ENCODE measurements around the gene PRDM5. TPM values are rescaled to one million over a fixed set of nuclear protein-coding genes. Genes with fewer than 3 reads are reported as not detected.

Gene PRDM5
- total RNA-seq, 4 donors from 2014 or later, result 17.7 to 49.9 (median 44.6) TPM

GRCh38 chr4:120839974-120840751 is 82.4 kb downstream of the PRDM5 start:
- TF ChIP-seq POLR2A (IDR thresholded peaks at IDR 0.05) (no peak), CTCF (IDR thresholded peaks at IDR 0.05) (no peak)
- no peaks in the 10 kb centered on the region for H3K36me3 ChIP-seq
- intact Hi-C loops (cut with DNase I), result no loop called here
- H3K27me3 ChIP-seq, result no peaks in the 10 kb centered on the region
- no peak overlapping the region for H3K4me3 ChIP-seq (replicated peaks in 1 of 3)
- WGBS, 2 donors, result 92 to 100% methylated on average over 5 to 13 of the region's 18 CpGs
- H3K27ac ChIP-seq, result no peak overlapping the region
- DNase-seq, result no peak
- peaks cover 6 to 15% of the 10 kb centered on the region in 2 donors for H3K4me1 ChIP-seq
- H3K9me3 ChIP-seq, result no peaks in the 10 kb centered on the region

GRCh38 chr4:120839334-120839973 is 83.1 kb downstream of the PRDM5 start:
- 85 to 100% methylated on average over 2 to 4 of the region's 8 CpGs for WGBS, 2 donors
- Histone ChIP-seq H3K27ac (no peak overlapping the region), H3K9me3 (no peaks in the 10 kb centered on the region), H3K36me3 (no peaks in the 10 kb centered on the region), H3K4me1 (peaks cover 6 to 12% of the 10 kb centered on the region in 2 donors), H3K27me3 (no peaks in the 10 kb centered on the region), H3K4me3 (replicated peaks in 1 of 3) (no peak overlapping the region)
- no peak for DNase-seq
- no peak for TF ChIP-seq CTCF (IDR thresholded peaks at IDR 0.05)
- TF ChIP-seq POLR2A (IDR thresholded peaks at IDR 0.05), result no peak
- intact Hi-C loops (cut with DNase I), result no loop called here

GRCh38 chr4:120838784-120839183 is 83.7 kb downstream of the PRDM5 start:
- TF ChIP-seq POLR2A (IDR thresholded peaks at IDR 0.05) (no peak), CTCF (IDR thresholded peaks at IDR 0.05) (no peak)
- Histone ChIP-seq H3K27ac (no peak overlapping the region), H3K9me3 (no peaks in the 10 kb centered on the region), H3K36me3 (no peaks in the 10 kb centered on the region), H3K4me3 (replicated peaks in 1 of 3) (no peak overlapping the region), H3K4me1 (peaks cover 6 to 11% of the 10 kb centered on the region in 2 donors), H3K27me3 (no peaks in the 10 kb centered on the region)
- 74 to 76% methylated on average over 3 to 5 of the region's 5 CpGs for WGBS, 2 donors
- intact Hi-C loops (cut with DNase I), result no loop called here
- no peak for DNase-seq

- no peaks in the 10 kb centered on the region for H3K36me3 ChIP-seq
- no peak overlapping the region for H3K27ac ChIP-seq
- no peaks in the 10 kb centered on the region for H3K9me3 ChIP-seq
- H3K4me3 ChIP-seq (replicated peaks in 1 of 3), result no peak overlapping the region
- no peak for TF ChIP-seq POLR2A (IDR thresholded peaks at IDR 0.05)
- WGBS, 2 donors, result 94 to 99% methylated on average over 1 of the region's 1 CpG
- no peak for DNase-seq
- intact Hi-C loops (cut with DNase I), result no loop called here
- peaks cover 6 to 11% of the 10 kb centered on the region in 2 donors for H3K4me1 ChIP-seq
- H3K27me3 ChIP-seq, result no peaks in the 10 kb centered on the region
These were observed 84.9 kb downstream of the PRDM5 start for GRCh38 chr4:120837656-120838055.

GRCh38 chr4:120835342-120835741 is 87.2 kb downstream of the PRDM5 start:
- Histone ChIP-seq H3K4me3 (replicated peaks in 1 of 3) (no peak overlapping the region), H3K4me1 (peaks cover 0 to 7% of the 10 kb centered on the region in 2 donors), H3K27ac (no peak overlapping the region), H3K27me3 (no peaks in the 10 kb centered on the region), H3K36me3 (no peaks in the 10 kb centered on the region), H3K9me3 (no peaks in the 10 kb centered on the region)
- no peak for DNase-seq
- intact Hi-C loops (cut with DNase I), result no loop called here
- 86 to 97% methylated on average over 1 of the region's 1 CpG for WGBS, 2 donors
- no peak for TF ChIP-seq POLR2A (IDR thresholded peaks at IDR 0.05)
- TF ChIP-seq CTCF (IDR thresholded peaks at IDR 0.05), result no peak

Measured in thyroid gland (tissue), 4 donors.